Activated CD8-positive, alpha-beta memory T cell treated with anti-CD3 and anti-CD28 coated beads for 4 hours (primary cell): Measurements from ENCODE around the gene BRSK1.

Source experiments
- DNase-seq, 2 donors: peaks; one replicate each; pipeline ENCODE4 v3.0.0-alpha.2; 2020; ENCODE audit warnings: low read depth in 2 of 2

Gene BRSK1

DNA sequence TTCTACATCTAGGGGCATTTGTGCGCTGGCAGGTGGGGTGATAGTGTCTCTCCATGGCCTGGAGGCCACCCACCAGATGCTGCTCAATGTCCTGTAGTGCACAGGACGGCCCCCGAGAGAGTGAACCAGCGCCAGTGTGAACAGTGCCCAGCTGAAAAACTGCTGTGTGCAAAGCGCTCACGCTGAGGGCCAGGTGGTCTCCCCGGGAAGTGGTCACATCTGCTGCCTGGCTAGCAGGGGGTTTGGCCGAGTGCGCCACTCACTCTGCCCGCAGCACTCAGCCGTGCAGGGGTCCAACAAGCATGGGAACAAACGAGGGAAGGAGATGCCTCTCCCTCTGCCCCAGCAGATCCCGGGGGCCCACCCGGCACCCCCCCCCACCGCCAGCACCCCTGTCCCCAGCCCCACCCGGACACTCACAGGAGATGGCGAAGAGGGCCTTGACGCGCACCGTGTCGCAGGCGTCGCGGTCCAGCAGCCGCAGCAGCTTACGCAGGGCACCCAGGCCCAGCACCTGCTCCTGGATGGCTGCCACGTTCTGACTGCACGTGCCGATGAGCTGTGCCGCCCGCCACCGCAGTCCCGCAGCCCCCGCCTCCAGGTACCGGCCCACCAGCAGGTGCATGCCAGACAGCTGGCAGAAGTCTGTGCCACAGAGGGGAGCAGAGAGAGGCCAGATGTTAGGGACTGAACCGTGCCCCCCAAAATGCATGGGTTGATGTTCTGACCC is 9.7 kb upstream of the BRSK1 start:
- no peak for DNase-seq

DNA sequence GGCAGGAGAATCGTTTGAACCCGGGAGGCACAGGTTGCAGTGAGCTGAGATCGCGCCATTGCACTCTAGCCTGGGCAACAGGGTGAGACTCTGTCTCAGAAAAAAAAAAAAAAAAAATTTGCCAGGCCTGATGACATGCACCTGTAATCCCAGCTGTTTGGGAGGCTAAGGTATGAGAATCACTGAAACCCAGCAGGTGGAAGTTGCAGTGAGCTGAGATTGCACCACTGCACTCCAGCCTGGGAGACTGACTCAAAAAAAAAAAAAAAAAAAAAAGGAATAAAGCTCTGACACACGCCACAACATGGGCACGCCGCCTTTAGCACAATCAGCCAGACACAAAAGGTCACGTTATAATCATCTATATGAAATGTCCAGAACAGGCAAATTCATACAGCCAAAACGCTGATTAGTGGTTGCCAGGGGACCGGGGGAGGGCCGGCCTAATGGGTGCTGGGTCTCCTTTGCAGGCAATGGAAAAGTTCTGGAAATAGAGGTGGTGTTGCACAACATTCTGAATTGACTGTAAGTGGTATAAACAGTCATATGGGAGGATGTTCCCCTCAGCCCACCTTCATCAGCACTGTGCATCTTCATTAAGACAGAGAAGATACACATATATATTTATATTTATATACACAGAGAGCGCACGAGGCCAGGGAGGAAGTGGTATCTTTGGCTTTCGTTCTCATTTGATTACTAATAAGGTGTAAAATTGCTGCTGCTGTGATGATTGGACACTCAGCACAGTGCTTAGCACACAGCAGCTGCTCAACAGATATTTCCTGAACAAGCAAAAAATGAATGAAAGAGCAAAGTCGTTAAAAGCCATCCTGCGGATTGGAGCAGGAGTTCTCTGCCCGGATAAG is 7.7 kb upstream of the BRSK1 start:
- no peak for DNase-seq

DNA sequence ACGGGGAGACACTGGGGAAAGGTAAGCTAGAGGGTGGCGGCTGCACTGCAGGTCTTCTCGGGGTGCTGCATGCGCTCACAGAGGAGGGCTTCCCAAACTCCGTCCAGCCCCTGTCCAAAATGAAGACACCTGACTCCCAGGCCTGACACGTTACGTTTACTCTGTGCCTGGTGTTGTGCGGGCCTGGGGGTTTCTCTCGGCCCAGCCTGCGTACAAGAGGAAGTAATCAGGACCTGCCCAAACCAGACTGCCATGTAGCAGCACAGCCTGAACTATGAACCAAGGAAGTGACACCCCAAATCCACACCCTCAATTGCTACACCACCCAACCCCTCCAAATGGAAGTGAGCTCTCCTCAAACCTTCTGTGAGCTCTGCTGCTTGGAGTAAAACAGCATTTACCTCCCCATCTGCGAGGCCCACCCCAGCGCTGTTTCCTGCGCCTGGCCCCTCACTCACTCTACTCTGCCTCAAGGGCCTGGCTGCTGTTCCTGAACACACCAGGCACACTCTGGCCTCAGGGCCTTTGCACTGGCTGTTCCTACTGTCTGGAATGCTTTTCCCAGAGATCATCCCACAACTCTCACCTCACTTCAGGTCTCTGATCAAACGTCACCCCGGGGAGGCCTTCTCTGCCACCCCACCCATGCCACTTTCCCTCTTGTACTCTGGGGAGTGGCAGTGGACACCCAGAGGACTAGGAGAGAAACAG is 6.9 kb upstream of the BRSK1 start:
- DNase-seq: no peak

DNA sequence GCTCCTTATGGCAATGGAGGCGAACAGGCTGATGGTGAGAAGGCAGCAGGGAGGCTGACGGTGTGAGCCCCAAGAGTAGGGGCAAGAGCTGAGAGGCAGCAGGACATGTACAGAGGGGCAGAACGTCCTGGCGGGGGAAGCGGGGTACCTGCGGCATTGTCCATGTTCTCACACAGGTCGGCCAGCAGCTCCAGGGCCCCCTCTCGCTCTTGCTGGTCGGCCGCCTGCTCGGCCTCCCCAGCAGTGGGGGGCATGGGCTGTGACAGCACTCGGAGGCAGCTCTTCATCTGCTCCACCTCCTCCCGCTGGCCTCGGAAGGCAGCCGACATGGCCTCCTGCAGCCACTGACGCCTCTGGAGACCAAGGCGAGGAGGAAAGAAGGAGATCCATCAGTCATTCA is 6.3 kb upstream of the BRSK1 start:
- DNase-seq: no peak

DNA sequence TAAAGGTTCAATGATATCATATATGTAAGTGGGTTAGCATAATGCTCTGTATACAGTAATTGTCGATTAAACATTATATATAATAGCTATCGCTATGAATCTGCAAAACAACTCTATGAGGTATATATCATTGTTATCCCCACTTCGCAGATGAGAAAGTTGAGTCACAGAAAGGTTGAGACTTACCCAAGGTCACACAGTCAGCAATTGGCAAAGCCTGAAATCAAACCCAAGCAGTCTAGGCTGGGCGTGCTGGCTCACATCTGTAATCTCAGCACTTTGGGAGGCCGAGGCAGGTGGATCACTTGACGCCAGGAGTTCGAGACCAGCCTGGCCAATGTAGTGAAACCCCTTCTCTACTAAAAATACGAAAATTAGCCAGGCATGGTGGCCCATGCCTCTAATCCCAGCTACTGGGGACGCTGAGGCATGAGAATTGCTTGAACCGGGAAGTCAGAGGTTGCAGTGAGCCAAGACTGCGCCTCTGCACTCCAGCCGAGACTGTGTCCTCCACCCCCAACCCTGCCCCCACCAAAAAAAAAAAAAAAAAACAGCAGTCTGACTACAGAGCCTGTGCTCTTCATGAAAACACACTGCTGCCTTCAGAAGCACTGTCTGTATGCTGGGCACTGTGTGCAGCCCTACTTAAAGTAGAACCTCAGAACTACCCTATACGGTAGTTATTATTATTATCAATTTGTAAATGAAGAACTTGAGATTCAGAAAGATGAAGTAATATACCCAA is 5.2 kb upstream of the BRSK1 start:
- DNase-seq: no peak

DNA sequence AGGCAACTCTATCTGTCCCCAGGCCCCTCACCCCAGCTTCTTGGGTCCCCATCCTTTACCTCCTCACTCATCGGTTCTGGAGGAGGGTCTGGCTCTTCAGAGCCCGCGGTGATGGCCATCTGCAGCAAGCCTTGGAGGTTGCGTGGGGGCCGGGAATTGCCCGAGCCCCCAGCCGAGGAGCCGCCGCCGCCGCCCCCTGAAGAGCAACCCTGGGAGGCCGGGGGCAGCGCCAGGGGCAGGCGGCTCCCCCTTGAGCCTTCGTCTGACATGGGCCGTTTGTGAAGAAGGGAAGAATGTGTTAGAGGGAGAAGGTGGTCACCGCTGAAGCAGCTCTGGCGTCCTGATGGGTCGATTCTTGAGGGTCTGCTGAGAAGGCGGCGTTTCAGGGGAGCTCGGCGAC is 4.5 kb upstream of the BRSK1 start:
- no peak for DNase-seq

DNA sequence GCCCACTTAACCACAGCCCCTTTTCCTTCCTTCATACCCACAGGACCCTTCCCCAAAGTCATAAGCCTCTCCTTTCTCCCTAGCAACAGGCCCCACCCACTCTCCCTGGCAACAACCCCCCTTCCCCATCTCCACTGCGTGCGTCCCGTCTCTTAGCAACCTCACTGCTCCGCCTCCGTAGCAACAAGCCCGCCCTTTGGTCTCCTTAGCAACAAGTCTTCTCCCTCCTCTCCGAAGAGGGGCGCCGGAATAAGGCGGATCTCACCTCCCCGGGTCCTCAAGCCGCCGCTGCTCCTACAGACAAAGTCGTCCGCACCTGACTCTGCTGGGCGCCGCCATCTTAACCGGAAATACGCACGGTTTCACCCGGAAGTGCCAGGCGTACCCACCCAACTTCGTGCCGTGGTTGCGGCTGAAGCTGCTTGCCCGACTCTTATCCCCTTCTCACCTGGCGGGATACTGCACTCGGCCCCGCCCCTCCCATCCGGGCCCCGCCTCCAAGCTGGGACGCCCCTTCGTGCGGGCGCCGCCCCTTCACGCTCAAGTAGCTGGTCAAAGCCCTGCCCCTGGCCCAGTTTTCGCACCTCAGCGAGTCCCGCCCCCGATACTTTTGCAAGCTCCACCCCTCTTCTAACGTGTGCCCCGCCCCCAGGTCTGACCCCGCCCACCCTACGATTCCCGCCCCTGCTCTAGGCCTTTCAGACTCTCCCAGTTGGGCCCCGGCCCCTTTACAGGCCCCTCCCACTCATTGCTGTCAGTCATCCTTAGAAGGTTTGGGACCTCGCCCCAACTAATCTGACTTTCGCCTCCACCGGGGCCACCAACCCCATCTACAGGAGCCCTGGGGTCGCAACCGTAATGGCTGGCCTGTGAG is 3.8 kb upstream of the BRSK1 start, which contains the start of gene HSPBP1:
HSPBP1 (minus strand) TSS at position 341 of the 874 bp plus-strand sequence. CDS start 502 bp downstream, outside the sequence.
- DNase-seq: peak; percentile 85 to 90

DNA sequence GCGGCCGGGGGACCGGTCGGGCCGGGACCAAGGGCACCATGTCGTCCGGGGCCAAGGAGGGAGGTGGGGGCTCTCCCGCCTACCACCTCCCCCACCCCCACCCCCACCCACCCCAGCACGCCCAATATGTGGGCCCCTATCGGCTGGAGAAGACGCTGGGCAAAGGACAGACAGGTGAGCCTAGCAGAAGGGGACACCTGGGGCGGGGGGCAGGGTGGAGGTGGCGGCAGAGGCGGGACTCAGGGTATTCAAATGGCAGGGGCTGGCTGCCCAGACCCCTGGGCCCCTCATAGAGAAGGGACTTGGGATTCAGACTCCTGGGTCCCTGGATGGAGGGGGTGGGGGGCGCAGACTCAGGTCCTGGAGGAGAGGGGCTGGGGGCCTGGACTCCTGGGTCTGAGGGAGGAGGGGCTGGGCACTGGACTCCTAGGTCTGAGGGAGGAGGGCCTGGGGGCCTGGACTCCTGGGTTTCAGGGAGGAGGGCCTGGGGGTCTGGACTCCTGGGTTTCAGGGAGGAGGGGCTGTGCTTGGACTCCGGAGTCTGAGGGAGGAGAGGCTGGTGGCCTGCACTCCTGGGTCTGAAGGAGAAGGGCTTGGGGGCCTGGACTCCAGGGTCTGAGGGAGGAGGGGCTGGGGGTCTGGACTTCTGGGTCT is 735 bp downstream of the BRSK1 start:
- DNase-seq: no peak

DNA sequence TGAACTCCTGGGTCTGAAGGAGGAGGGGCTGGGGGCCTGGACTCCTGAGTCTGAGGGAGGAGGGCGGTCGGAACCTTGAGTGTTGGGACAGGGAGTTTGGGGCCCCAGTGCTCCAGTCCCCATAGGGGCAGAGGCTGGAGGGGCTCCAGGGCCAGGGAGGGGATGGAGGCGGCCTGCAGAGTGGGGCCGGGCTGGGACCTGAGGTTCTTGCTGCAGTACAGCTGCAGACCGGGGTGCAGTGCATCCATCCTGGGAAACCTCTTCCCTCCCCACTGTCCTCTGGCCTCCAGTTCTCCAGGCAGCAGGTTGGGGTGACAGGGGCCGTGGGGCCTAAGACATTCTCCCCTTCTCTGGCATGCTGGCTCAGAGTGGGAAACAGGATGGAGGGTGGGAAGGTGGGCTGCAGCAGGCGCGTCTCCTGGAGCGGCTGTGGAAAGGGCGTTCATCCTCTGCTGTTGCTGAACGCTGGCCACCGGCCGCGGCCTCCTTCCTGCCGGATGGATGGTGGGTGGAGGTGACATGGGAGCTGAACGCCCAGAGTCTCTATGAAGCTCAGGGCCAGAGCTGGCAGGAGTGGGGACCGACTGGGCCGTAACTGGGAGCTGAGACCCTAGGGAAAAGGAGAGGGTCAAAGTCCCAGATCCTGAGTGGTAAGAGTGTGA is 1.6 kb downstream of the BRSK1 start:
- DNase-seq: no peak

DNA sequence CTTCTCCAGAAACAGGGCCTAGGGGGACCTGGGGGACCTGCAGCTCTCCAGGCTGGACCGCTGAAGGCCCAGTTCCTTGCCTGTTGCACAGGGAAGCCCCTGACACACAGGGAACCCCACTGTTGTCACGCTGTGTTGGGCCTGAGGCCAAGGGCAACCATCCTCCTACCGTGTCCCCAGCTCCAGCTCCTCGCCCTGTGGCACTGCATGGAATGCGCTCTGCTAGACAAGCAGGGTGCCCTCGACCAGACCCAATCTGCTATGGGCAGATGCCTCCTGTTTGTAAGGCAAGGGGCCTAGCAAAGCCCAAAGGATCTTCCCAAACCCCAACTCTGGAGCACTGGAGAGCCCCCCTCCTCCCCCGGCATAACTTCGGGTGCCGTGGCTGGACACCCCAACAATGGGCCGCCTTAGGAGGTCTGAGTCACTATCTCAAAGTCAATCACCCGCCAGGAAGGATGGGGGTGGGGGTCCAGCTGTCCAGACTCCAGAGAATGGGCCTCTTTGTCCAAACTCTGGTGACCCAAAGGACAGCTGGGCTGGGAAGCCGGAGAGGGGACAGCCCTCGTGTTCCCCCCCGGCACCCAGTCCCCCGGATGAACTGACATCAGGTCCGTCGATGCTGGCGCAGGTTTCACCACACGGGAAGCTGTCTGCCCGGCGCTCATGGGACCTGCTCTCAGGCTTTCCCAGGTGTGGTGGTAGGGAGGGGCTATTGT is 3.7 kb downstream of the BRSK1 start:
- DNase-seq: no peak

DNA sequence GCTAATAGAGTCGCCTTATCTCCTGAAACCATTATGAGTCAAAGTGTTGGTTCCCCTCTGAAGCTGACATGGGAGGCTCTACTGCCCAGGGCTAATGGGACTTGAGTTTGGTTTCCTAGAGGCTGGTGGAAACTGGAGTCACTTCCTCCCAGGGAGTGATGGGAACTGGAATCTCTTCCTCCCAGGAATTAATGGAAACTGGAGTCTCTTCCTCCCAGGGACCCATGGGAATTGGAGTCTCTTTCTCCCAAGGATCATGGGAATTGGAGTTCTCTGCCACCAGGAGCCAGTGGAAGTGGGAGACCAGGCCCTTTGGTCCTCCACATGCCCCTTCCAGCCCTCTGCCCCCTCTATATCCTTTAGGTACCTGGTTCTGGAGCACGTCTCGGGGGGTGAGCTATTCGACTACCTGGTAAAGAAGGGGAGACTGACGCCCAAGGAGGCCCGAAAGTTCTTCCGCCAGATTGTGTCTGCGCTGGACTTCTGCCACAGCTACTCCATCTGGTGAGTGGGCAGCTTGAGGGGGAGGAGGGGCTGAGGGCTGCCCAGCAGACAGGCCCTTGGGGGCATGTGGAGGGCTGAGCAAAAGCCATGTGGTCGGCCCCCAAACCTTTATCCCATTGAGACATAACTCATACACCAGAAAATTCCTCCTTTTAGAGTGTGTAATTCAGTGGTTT is 5.5 kb downstream of the BRSK1 start:
- DNase-seq: no peak

DNA sequence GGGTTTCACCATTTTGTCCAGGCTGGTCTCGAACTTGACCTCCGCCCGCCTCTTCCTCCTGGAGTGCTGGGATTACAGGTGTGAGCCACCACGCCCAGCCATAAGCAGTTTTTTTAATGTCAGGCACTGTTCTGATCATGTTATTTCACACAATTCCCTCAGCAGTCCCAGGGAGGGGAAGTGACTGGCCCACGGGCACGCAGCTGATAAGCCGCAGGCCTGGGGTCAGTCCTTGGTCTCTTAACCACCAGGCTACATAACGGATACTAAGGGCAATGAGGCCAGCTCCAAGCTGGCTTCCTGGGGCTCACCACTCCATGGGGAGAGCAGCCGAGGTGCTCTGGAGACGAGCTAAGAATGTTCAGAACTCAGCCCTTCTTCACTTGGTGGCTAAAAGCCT is 13.5 kb downstream of the BRSK1 start:
- no peak for DNase-seq

DNA sequence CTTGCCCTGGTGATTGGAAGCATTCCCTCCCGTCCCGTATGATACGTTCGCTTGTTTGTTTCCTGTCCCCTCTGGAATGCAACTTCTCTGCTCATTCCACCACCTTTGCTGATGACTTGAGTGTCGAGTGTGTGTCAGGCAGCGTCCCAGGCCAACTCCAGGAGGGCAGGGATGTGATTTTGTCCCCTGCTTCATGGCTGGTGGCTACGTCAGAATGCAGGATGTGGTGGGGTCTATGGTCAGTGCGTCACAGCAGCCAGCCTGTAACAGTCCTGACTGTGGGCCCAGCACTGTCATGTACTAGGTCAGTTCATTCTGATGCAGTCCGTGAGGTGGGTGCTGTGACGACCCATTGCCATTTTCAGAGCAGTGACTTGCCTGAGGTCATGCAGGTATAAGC is 16.2 kb downstream of the BRSK1 start:
- no peak for DNase-seq

DNA sequence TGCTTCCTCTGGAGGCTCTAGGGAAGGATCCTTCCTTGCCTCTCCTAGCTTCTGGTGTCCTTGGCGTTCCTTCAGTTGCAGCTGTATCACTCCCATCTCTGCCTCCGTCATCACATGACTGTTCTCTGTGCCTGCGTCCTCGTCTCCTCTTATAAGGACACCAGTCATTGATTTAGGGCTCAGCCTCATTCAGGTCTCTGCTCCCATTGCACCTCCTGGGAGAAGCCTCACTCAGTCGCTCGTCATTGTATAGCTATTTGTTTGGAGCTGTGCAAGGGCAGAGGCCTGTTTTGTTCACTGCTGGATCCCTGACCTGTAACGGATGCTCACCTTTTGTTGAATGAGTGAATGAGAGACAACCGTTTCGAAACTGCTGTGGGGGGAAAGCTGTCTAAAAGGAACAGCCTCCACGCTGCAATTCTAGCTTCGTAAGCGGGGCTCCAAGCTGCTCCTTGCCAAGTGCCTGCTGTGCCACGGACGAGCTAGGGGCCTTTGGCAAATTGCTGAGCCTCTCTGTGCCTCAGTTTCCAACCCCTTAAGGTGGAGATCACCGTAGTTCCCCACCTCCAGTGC is 17.2 kb downstream of the BRSK1 start:
- DNase-seq: no peak

DNA sequence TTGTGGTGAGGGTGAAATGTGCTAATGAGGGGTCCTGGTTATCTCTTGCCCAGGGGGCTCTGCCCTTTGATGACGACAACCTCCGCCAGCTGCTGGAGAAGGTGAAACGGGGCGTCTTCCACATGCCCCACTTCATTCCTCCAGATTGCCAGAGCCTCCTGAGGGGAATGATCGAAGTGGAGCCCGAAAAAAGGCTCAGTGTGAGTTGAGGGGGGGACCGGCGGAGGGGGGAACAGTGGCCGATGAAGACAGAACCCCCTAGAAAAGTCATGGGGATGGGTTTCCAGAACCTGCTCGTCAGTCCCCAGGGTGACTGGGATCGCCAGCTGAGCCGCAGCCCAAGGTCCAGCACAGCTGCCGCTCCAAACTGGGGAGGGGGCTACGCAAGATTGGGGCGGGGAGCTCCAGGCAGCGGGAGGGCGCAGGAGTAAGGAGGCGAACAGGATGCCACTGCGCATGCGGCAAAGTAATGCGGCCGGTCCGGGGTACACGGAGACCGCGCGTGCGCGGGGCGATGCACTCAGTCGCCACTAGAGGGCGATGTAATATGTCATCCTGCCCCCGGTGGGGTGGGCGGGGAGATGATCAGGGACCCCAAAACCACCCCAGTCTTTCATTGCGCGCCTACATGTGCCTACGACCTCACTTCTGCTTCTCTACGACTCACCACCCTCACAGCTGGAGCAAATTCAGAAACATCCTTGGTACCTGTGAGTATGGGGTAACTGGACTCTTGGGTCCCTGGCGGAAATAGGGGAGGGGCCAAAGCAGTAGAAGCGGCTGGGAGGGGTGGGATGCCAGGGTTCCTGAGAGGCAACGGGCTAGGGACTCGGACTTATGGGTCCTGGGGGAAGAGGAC is 17.9 kb downstream of the BRSK1 start:
- peak; percentile 90 to 95 for DNase-seq

DNA sequence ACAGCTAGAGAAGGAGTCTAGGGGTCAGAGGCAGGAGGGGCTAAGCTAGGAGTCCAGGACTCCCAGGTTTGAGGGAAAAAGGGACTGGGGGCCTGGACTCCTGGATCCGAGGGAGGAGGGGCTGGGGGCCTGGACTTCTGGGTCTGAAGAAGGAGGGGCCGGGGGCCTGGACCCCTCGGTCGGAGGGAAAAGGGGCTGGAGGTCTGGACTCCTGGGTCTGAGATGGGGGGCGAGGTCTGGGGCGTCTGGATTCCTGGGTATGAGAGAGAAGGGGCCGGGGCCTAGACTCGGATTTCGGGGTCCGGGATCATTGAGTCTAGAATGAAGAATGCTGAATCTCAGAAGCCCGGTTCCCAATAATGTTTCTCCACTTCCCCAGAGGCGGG is 18.5 kb downstream of the BRSK1 start:
- no peak for DNase-seq

DNA sequence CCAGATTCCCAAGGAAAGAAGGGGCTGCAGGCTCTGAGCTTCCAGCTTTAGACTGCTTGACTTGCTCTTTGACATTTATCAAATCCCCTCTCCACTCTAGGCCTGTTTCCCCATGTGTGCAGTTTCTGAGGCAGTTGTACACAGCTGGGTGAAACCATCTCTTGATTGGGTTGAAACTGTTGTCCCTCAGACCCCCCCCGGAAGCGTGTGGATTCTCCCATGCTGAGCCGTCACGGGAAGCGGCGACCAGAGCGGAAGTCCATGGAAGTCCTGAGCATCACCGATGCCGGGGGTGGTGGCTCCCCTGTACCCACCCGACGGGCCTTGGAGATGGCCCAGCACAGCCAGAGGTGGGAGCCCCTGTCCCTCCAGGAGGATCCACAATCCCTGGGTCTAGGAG is 19.7 kb downstream of the BRSK1 start:
- no peak for DNase-seq
